H1 (cell line): ENCODE data around the gene TTLL5. TPM values are rescaled to one million over a fixed set of nuclear protein-coding genes. Genes with fewer than 3 reads are reported as not detected.

Experiments
- SIX5 ChIP-seq: IDR thresholded peaks from 2 replicates; pipeline ENCODE4 v1.6.1; 2011; ENCODE audit warnings: mild to moderate bottlenecking, low read depth, low read length
- polyA plus RNA-seq, 7 experiments: library from polyadenylated mRNA; depleted of rRNA in 3 of 7; stranded (reverse) in 5 of 7; unstranded in 2 of 7; fragments of >200 nt in 5 of 7; fragments of 200-250 nt in 2 of 7; gene quantifications; 1 replicate in 5 of 7; 2 replicates in 1 of 7; 4 replicates in 1 of 7; pipeline versions ENCODE4 v1.2.1 to v1.2.3, GENCODE V29; 2011 to 2013; ENCODE audit warnings: missing spikeins in 2 of 7, mixed read lengths in 2 of 7
- total RNA-seq: library from RNA; stranded (reverse); fragmentation: NEBNext Ultra II Directional; extraction: Animal tissue kit (Norgen Biotek cat#: 25700); gene quantifications from 2 replicates; pipeline ENCODE4 v1.2.1, GENCODE V29; 2021

Gene TTLL5
- total and polyA plus RNA-seq, 2 of the 8 experiments (the other 6 are each of a cell fraction or from before 2014, with no cell fraction given): 16.1 to 45.9 TPM

DNA sequence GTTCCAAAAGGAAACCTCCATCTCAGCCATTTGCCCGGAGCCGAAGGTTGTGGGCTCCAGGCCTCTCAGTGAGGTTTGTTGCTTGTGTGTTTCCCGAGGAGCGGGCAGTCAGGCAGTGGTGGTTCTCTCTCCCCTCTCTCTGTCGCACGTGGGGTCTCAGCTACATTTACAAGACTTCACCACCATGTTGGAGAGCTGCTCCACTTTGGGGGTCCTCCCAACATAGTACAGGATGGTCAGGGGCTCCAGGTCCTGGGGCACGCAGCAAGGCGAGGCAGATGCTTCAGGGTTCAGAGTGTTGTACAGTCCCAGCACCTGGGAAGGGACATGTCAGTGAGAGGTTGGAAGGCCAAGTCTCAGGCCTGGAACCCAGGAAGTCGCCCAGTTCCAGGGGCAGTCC is 298.0 kb downstream of the TTLL5 start (continued):
- no peak for TF ChIP-seq SIX5
